Endothelial cell of umbilical vein (primary cell): Measurements from ENCODE around the gene RAB40B.

Experiments
- EZH2 ChIP-seq: IDR thresholded peaks from 2 replicates; pipeline ENCODE4 v1.6.1; 2012; ENCODE audit warnings: borderline replicate concordance, low read depth, mild to moderate bottlenecking, moderate library complexity, low read length, inconsistent platforms; ENCODE audit not compliant: severe bottlenecking
- FOS ChIP-seq: IDR thresholded peaks from 2 replicates; pipeline ENCODE4 v1.6.1; 2011; ENCODE audit warnings: mild to moderate bottlenecking, low read length, moderate library complexity, borderline replicate concordance; ENCODE audit not compliant: insufficient read depth
- GATA2 ChIP-seq: IDR thresholded peaks from 2 replicates; pipeline ENCODE4 v1.7.0; 2011; ENCODE audit warnings: low read depth, mild to moderate bottlenecking, moderate library complexity, mixed read lengths, low read length; ENCODE audit not compliant: insufficient read length, insufficient read depth
- POLR2A ChIP-seq: IDR thresholded peaks from 2 replicates; pipeline ENCODE4 v1.6.1; 2012; ENCODE audit warnings: low read depth, mild to moderate bottlenecking, control low read depth, low read length
- POLR2AphosphoS5 ChIP-seq: IDR thresholded peaks from 2 replicates; pipeline ENCODE4 v1.6.1; 2012; ENCODE audit warnings: low read depth, mild to moderate bottlenecking, control low read depth, low read length, moderate library complexity; ENCODE audit not compliant: insufficient read depth
- TF ChIP-seq, protein P1 (sequence below), 2 donors: IDR thresholded peaks; 1 replicate in 1 of 2; 2 replicates in 1 of 2; pipeline ENCODE4 v1.5.1; 2011; ENCODE audit warnings: low read length in 2 of 2, mild to moderate bottlenecking in 2 of 2, moderate library complexity in 2 of 2, control low read depth in 1 of 2, inconsistent platforms in 1 of 2, low read depth in 1 of 2; ENCODE audit not compliant: insufficient read depth in 1 of 2; ENCODE audit errors: extremely low read depth in 1 of 2

DNA sequence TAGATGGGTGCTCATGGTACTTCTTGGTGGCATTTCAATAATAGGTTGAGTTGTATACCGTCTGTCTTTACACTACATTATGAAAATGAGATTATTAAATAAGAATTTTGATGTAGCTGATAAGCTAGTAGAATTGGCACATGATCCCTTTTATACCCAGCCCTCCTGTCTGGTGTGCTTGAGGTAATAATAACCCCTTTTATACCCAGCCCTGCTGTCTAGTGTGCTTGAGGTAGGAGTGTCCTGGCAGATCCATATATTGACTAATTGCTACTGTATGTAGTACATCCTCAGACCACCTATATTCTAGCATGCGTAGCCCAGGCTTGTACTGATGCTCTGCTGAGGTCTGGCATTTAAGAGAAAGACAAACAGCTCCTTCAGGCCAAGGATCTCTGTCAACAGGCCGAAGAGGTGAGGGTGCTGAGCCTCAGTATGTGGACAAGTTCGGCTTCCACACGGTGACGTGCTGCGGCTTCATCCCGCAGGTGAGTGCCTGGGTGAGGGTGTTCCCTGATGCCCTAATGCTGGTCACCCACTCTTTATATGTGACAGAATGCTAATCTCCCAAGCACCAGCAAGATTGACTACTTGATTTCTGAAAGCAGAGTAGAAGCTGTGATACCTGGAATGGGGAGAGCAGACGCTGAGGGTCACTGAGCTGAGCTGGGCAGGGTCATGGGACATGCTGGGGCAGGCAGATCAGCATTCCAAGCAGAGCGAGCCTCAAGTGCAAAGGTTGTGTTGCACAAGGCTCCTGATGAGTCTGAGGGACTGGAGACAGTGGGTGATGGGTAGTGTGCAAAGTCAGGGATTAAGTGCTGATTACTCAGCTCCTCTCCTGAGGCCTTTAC, 42.6 kb upstream of the RAB40B start:
- TF ChIP-seq, protein P1, sequence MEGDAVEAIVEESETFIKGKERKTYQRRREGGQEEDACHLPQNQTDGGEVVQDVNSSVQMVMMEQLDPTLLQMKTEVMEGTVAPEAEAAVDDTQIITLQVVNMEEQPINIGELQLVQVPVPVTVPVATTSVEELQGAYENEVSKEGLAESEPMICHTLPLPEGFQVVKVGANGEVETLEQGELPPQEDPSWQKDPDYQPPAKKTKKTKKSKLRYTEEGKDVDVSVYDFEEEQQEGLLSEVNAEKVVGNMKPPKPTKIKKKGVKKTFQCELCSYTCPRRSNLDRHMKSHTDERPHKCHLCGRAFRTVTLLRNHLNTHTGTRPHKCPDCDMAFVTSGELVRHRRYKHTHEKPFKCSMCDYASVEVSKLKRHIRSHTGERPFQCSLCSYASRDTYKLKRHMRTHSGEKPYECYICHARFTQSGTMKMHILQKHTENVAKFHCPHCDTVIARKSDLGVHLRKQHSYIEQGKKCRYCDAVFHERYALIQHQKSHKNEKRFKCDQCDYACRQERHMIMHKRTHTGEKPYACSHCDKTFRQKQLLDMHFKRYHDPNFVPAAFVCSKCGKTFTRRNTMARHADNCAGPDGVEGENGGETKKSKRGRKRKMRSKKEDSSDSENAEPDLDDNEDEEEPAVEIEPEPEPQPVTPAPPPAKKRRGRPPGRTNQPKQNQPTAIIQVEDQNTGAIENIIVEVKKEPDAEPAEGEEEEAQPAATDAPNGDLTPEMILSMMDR (IDR thresholded peaks at IDR 0.05; ENCODE audit: extremely low read depth in 1 of 2, insufficient read depth in 1 of 2, low read depth in 1 of 2, low read length in 2 of 2), result no peak
- TF ChIP-seq POLR2AphosphoS5 (no peak), EZH2 (no peak), POLR2A (no peak), FOS (no peak), GATA2 (no peak)
